GM18508 (cell line): ENCODE results near the gene ZBTB38.

Experiments used
- ATAC-seq: cut with Tn5 transposase; IDR thresholded peaks from one replicate; pipeline ENCODE4 v1.9.1; 2021; ENCODE audit warnings: moderate number of reproducible peaks; ENCODE audit not compliant: insufficient read depth, unreplicated experiment

ZBTB38 gene

DNA sequence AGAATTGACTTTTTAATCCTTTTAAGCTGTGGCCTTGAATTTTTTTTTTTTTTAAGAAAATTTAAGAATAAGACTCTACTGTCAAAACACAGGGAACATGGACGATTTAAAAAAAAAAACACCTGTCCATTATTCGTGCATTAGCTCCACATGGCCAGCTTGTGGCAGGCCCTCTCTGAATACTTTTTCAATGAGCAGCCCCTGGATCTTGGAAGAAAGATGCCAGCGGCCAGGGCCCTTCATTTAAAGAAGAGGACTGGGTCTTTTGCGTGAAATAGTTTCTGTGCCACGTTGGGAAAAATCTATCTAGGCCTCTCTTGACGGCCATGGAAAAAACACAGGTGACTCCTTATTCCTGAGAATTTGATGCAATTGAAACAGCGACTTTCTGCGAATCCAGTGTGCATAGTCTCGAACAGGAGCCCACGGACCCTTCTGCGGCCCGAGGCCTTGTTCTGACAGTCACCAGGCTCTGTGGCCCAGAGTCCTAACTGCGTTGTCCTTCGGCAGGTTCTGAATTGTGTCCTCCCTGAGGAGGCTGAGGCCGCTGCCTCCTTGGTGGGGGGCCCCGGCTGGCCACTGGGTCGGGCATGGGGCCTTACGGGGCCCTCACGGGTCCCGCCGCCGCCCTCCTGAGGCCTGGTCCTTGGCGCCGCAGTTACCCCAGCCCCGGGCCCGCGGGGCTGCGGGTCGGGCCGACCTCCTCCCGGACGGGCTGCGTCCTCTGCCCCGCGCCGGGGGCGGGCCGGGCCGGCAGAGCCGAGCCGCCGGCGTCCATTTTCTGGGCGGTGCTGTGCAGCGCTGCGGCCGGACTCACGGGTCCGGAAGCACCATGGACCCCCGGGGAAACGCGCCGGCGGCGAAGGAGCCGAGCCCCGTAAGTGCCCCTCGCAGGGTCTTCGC is 33.5 kb downstream of the ZBTB38 start:
- ATAC-seq, result no peak

DNA sequence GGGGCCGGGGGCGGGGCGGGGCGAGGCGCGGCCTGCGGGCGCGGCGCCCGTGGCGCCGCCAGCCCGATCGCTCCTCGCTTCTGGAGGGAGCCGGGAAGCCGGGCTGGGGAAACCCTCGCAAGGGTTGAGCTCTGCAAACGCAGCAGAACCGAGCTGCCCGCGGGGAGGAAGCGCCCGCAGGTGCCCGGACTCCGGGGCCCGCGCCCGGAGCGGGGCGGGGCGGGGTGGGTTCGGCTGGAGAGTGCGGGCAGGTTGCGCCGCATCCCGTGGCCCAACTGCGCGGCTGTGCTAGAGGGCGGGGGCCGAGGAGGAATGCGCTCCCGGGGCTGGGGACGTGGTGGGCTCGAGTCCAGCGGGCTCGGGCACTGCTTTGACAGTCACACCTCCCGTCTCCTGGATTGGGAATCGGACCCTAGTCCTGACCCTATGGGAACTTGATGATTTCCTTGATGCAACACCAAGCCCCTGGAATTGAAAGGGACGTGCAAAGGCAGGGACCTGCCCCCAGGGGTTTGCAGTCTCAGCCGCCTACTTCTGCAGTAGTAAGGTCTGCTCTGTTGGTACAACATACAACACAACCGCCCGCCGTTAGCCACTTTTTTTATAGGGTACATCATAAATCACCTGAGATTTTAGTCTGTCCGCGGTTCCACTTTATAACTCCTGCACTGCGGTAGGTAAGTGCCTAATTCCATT is 34.3 kb downstream of the ZBTB38 start:
- no peak for ATAC-seq

DNA sequence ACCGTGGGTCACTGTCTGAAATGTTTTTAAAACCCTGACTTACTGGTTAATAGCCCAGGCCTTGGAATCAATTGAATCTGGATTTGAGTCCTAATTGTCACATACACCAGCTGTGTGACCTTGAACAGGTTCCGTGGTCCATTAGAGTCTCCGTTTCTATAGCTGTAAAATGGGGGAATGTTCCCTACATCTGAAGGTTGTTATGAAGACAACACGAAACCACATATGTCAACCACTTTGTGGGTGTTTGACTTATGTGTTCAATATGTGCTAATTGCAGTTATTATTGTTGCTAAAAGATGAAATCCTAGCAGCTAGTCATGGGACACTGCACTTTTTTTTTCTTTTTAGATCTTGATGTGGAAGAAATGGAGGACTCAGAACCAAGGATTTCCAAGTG is 35.3 kb downstream of the ZBTB38 start:
- no peak for ATAC-seq

DNA sequence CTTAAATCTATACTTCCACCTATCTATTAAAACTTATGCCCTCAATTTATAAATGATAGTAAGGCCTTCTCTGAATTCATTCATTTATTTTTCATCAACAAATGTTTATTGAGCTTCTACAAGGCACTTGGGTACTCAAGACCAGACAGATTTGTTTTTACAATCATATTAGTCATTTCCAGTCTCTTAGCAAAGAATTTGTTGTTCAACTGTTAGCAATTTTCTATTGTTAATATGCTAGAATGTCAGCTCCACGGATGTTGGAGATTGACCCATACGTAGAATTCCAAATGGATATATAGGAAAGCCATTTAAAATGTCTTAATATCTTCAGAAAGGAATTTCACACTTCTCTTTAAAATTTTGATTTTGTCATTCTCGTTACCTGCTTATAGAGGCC is 36.7 kb downstream of the ZBTB38 start:
- no peak for ATAC-seq

DNA sequence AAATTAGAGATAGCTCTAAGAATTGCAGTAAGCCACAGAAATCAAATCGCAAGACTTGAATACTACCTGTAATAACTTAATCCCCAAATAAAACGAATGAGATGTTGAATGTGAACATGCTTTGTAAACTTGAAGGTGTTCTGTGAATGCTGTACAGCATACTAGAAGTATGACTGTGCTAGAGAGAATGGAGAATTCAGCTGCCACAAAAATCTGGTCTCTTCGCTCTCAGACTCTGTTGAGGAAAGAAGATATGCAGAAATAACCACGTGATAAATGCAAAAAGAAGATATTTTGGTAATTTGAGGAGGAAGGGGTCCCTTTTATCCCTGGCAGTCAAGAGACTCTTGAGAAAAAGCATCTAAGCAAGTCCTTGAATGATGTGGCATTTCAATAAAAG is 37.3 kb downstream of the ZBTB38 start:
- no peak for ATAC-seq

DNA sequence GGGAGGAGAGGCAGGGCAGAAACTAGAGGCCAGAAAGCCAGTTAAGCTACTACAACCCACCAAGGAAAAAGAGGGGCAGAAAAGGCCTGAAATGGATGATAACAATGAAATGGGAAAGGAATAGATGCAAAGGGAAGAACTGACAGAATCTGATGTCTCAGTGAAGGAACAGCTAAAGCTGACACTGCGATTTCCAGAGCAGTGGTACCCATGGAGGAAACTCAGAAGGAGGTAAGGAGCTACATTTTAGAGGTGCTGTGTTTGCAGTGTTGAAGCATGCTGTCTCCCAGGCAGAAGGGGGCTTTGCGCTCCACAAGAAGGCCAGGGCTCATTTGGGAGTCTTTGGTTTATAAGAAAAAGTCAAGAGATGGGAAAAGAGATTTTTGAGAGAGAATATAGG is 38.0 kb downstream of the ZBTB38 start:
- ATAC-seq, result no peak

DNA sequence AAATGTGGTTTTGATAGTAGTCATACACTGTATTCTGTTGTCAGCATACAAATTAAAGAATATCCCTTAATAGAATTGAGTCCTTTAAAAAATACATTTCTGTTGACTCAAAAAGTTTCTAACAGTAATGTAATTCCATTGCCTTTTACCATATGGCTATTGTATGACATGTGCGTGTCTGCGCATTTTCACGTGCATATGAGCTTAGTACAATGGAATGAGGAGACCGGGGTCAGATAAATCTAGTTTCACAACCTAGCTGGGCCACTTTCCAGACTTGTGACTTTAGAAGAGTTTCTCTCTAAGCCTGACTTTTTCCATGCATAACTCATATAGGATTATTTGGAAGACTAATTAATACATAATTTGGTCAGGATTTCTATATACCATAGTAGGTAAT is 38.7 kb downstream of the ZBTB38 start:
- no peak for ATAC-seq

DNA sequence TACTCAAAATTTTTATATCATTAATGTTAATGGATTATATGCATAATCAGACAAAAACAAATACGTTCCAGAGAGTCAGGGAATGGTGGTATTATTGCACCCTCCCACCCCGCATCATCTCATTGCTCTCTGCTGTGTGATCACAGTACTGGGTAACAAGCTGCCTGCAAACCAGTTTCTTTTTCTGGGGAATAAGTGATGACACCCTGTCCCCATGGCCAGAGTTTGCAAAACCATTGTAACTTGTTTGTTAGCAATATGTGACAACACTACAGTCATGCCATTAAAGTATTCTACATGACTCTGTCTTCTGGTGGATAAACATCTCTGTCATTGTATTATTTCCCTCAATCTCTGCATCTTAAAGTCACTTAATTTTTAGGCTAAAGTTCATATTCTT is 39.5 kb downstream of the ZBTB38 start:
- ATAC-seq, result no peak

DNA sequence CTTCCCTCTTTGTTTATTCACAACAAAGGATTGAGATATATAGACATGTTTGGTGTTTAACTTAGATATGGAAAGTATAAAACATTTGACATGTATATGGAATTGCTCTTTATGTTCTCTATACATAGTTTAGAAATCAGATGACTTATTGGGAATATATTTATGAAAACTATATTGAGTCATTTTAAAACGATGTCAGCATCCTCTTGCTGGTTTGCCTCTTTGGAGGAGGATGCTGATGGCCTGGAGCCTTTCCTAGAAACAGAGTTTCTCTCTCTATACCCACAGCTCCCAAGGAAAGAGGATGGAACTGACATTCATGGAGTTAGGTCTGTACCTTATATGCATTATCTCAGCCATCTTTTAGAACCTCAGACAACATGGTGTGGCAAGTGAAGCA is 40.3 kb downstream of the ZBTB38 start:
- ATAC-seq, result no peak

DNA sequence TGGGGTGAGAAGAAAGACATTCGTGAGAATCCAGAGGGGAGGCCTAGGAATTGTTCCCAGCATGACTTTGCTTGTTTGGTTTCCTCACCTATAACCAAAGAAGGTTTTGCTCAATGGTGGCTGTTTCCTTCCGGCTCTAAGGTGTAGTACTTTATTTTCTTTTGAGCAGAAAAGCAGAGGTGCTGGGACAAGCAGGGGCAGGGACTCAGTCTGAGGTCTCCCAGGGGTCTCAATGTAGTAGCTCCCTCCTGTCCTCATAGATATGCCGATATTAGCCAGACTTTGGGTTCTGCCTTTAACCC is 41.6 kb downstream of the ZBTB38 start:
- ATAC-seq, result no peak

DNA sequence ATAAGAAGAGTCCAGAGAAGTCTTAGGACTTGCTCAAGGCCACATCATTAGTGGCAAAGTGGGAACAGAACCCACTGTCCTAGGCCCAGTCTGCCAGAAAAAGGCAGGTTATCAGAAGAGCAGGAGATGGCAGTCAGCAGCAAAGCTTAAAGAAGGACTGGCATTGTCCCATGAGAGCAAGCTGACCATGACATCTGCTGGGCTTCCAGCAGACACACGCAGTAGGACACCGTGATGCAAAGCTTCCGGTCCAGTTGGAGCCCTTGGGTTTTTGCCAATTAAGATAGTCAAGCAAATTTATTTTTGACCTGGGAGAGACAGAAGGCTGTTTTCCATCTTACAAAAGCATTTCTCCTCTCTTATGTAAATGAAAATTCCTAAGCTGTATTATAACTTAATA is 42.1 kb downstream of the ZBTB38 start:
- no peak for ATAC-seq

DNA sequence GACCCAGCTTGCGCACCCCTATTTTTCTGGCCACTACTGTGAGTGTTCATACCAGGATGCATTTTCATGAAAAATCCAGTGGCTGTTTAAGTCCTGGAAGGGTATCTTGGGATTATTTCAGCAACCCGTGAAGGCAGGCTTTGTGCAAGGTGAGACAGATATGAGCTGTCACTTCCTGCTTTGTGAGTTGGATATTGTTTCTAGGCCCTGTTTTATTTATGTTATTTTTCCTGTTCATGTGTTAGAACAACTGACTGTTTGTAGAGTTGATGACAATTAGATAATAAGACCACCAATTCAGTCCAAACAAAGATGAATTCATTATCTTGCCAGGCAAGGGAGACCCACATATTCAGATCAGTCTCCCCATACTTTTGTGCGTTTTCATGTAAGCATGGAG is 42.5 kb downstream of the ZBTB38 start:
- no peak for ATAC-seq

DNA sequence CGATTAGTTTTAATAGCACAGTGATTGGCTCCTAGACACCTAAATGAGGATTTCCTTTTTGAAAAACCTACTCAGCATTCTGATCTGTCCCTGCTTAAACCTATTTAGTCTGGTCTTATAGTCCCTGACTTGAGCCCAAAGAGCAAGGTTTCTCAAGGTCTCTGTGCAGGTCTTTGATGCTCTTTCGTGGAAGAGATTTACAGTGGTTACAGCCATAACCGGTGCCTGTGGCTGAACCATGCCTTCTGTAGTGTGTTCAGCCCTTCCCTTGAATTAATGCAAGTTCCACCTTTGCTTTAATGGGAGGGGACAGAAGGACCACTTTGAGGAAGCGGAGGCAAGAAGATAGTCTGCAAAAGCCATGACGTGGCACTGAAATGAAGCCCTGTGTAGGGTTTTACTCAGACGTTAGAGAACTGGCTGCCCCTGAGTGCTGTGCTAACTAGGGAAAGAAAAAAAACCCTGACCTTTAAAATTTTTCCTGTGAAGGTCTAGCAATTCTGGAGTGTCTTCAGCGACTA is 43.0 kb downstream of the ZBTB38 start:
- ATAC-seq, result no peak

DNA sequence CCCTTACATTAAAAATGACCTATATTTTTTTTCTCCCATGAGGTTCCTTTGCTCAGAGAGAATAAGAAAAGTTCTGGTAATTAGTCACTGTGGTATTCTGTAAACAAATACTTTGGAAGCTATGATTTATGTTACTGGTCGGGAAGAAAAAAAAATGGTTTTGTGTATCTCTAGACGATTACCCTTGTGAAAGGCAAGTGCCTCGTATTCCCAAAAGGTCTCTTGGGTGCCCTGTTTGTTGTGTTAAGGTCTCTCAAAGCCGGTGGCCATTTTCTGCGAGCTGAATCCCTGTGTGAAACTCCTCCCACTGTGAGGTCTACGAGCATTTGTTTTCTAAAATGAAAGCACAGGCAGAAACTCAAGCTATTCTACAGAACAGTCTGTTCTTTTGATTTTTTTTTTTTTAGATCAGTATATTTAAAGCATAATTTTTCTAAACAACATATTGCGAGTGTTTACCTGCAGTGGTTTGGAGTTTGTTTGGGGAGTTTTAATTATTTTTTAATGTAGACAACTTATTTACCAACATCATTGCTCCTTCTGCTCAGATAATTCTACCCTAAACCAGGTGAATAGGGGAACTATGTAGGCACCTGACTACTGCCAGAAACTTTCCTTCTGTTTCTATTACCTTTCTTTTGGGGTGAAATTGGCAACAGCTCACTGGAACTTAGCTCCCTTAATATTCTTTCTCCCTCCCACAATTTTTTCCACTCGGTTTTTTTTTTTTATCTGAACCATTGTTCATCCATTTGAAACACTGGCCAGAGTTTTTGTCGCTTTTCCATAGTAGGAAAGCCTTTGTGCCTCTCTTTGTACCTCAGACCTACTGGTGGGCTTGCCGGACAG is 44.0 kb downstream of the ZBTB38 start:
- no peak for ATAC-seq

DNA sequence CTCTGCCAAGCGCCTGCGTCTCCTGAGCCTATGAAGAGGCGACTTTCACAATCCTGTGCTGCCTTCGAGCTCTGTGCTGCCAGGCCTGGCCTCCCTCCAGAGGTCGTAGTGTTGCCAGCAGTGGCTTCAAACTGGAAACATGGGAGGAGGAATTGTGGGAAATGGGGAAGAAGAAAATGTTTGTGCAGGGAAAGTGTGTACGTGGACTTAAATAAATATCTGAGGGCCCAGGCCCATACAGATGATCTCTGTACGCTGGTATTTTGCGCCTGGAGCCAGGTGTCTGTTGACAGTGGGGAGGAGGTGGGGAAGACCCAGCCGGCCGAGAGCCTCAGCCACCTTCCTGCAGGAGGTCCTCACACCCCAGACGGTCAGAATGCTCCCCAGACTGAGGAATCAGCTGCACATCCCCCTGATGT is 44.6 kb downstream of the ZBTB38 start:
- no peak for ATAC-seq

DNA sequence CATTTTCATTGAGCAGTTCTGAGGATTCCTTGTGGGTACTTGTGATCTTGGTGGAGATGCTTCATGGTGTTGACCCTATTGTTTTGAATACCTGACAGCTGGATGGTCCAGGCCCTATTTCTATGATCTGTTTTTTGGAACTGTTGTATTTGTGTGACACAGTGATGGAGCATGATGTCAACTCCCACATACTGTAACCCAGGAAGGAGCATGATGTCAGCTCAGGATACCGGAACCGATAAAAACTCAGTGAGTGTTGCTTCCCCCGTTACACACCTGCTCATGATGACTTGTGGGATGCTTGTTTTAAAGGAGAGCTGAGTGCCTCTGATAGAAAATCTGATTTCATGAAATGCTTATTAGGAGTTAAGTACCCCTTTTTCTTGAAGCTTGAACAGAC is 45.1 kb downstream of the ZBTB38 start:
- no peak for ATAC-seq

DNA sequence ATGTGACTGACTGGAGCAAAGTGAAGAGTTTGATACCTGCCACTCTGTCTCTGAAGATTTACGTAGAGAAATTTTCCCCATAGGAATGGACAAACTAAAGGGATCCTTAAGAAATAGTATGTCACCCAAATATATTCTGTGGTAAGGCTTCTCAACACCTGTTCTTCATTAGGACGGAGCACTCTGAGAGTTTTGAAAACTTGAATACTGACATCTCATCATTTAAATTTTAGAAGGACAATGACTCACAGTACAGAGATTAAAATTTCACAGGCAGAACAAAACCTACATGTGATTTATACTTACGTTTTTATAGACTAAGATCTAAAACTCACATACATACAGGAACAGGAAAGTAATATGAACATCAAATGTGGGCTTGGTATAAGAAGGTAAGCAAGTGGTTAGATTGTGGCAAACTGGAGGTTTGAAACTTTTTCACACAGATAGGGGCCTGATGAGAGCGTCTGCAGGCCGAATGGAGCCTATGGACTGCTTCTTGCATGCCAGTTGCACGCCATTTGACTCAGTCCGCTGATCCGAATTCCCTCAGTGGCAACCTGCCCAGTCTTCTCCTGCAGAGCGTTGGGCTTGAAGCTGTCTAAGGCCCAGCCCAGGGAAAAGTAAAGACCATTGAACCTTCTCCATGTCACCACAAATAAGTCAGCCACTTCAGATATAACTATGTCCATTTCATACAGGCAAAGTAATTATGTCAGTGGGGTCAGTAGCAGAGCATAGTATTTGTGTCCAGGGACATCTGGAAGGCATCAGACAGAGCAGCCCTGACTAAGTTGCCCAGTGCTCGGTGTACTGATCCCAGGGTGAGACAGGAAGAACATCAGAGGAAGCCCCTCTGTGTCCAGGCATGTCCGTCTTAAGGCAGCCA is 45.7 kb downstream of the ZBTB38 start:
- ATAC-seq, result no peak

DNA sequence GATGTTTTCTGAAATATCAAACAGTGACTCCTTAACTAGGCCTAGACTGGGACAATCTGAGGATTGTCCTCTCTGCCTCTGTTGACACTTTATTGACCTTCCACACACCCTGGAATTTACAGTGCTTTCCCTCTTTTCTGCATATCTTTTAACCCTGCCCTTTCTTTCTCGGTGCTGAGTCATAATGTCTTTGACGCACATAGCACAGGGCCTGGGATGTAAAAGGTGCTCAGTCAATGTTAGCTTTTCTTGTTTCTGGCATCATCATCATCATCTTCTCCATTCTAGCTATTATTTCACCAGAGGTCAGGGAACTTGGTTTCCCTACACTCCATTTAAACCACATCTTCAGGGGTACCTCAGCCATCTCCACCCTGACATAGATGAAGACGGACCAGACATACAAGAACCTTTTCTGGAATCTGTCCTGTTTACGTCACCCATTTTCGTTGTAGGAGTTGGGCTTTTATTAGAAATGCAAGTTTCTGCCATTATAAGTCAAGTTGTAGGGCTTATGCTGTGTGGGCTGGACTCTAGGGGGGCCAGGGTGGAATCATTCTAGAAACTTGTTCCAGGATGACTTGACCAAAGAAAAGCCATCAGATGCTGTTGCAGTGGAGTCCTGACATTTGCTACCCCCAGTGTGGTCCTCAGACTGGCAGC is 46.6 kb downstream of the ZBTB38 start:
- ATAC-seq, result no peak

DNA sequence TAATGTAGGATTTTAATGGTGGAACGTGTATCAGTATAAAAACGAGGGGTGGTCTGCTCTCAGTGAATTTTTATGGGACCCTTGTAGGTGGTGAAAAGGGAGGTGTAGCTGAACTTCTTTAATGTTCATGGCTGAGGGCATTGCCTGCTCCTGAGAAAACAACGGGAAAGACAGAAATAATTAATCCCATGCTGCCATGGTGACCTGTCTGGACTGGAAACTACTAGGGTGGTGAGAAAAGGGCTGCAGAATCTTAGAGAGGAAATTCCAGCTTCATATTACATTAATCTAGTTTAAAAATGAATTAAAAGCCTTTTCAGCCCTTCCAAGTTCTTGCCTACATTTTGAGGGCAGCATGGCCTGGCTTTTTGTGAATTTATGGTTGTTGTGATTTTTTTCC is 47.6 kb downstream of the ZBTB38 start:
- ATAC-seq, result no peak
